K562 (cell line): ENCODE measurements around the gene ACER1. TPM values are rescaled to one million over a fixed set of nuclear protein-coding genes. Genes with fewer than 3 reads are reported as not detected.
A peak's percentile ranks its signal among the peaks of the same experiment; 100 is the strongest.

Experiments used
- ATF1 ChIP-seq, 2 experiments: fragments of 450-650 bp in 1 of 2; IDR thresholded peaks; 2 replicates each; pipeline ENCODE4 v1.6.1; 2016; ENCODE audit warnings: missing compliant biosample characterization in 1 of 2, missing genetic modification characterization in 1 of 2
- BHLHE40 ChIP-seq: IDR thresholded peaks from 2 replicates; pipeline ENCODE4 v1.6.1; 2011; ENCODE audit warnings: low read length, improper control_type of control experiment
- GABPA ChIP-seq: fragments of 200-800 bp; sonication (Bioruptor generic); conservative IDR thresholded peaks from 2 replicates; pipeline ENCODE4 v1.6.1; 2016; ENCODE audit warnings: low read depth, missing genetic modification characterization, missing compliant biosample characterization
- HMGN3 ChIP-seq: IDR thresholded peaks from 2 replicates; pipeline ENCODE4 v1.6.1; 2011; ENCODE audit warnings: borderline replicate concordance, low read depth, mild to moderate bottlenecking, mixed read lengths, low read length; ENCODE audit not compliant: insufficient read length; ENCODE audit errors: extremely low read depth
- WHSC1 ChIP-seq: IDR thresholded peaks from one replicate; pipeline ENCODE4 v1.6.1; 2012; ENCODE audit warnings: low read length, control low read depth, inconsistent platforms
- polyA plus RNA-seq, 8 experiments: library from polyadenylated mRNA; depleted of rRNA in 4 of 8; stranded (reverse) in 5 of 8; unstranded in 3 of 8; fragments of >200 nt; fragmentation: Nextera tagmentation in 2 of 8; fragmentation: Illumina TruSeq in 1 of 8; extraction: Ambion mirVana in 2 of 8; extraction: Trizol in 1 of 8; gene quantifications; 2 replicates each; pipeline versions ENCODE4 v1.2.1 to v1.2.3, GENCODE V29; 2011 to 2014; ENCODE audit warnings: inconsistent platforms in 1 of 8, missing spikeins in 1 of 8
- total RNA-seq, 7 experiments: library from RNA; depleted of rRNA in 6 of 7; stranded (reverse); fragments of >200 nt in 6 of 7; fragmentation: Illumina TruSeq in 2 of 7; extraction: Trizol in 2 of 7; gene quantifications; 2 replicates each; pipeline versions ENCODE4 v1.2.1 to v1.2.3, GENCODE V29; 2011 to 2021; ENCODE audit warnings: low replicate concordance in 1 of 7
- TF ChIP-seq, protein P1 (sequence below): fragments of 450-650 bp; IDR thresholded peaks from 2 replicates; pipeline ENCODE4 v1.6.1; 2016; ENCODE audit warnings: mild to moderate bottlenecking, moderate library complexity
- TF ChIP-seq, protein P2 (sequence below): fragments of 450-650 bp; IDR thresholded peaks from 2 replicates; pipeline ENCODE4 v1.6.1; 2016; ENCODE audit warnings: low read depth

The ACER1 gene
- total and polyA plus RNA-seq, 9 of the 15 experiments (the other 6 are each of a cell fraction or from before 2014, with no cell fraction given), result not detected

DNA sequence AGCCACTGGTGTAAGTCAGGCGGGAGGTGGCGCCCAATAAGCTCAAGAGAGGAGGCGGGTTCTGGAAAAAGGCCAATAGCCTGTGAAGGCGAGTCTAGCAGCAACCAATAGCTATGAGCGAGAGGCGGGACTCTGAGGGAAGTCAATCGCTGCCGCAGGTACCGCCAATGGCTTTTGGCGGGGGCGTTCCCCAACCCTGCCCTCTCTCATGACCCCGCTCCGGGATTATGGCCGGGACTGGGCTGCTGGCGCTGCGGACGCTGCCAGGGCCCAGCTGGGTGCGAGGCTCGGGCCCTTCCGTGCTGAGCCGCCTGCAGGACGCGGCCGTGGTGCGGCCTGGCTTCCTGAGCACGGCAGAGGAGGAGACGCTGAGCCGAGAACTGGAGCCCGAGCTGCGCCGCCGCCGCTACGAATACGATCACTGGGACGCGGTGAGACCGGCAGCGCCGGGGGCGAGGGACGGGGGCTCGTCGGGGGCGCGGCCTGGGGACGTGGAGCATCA lies 39.2 kb upstream of the ACER1 start, which contains the start of gene ALKBH7 (continued):
- TF ChIP-seq, protein P1, sequence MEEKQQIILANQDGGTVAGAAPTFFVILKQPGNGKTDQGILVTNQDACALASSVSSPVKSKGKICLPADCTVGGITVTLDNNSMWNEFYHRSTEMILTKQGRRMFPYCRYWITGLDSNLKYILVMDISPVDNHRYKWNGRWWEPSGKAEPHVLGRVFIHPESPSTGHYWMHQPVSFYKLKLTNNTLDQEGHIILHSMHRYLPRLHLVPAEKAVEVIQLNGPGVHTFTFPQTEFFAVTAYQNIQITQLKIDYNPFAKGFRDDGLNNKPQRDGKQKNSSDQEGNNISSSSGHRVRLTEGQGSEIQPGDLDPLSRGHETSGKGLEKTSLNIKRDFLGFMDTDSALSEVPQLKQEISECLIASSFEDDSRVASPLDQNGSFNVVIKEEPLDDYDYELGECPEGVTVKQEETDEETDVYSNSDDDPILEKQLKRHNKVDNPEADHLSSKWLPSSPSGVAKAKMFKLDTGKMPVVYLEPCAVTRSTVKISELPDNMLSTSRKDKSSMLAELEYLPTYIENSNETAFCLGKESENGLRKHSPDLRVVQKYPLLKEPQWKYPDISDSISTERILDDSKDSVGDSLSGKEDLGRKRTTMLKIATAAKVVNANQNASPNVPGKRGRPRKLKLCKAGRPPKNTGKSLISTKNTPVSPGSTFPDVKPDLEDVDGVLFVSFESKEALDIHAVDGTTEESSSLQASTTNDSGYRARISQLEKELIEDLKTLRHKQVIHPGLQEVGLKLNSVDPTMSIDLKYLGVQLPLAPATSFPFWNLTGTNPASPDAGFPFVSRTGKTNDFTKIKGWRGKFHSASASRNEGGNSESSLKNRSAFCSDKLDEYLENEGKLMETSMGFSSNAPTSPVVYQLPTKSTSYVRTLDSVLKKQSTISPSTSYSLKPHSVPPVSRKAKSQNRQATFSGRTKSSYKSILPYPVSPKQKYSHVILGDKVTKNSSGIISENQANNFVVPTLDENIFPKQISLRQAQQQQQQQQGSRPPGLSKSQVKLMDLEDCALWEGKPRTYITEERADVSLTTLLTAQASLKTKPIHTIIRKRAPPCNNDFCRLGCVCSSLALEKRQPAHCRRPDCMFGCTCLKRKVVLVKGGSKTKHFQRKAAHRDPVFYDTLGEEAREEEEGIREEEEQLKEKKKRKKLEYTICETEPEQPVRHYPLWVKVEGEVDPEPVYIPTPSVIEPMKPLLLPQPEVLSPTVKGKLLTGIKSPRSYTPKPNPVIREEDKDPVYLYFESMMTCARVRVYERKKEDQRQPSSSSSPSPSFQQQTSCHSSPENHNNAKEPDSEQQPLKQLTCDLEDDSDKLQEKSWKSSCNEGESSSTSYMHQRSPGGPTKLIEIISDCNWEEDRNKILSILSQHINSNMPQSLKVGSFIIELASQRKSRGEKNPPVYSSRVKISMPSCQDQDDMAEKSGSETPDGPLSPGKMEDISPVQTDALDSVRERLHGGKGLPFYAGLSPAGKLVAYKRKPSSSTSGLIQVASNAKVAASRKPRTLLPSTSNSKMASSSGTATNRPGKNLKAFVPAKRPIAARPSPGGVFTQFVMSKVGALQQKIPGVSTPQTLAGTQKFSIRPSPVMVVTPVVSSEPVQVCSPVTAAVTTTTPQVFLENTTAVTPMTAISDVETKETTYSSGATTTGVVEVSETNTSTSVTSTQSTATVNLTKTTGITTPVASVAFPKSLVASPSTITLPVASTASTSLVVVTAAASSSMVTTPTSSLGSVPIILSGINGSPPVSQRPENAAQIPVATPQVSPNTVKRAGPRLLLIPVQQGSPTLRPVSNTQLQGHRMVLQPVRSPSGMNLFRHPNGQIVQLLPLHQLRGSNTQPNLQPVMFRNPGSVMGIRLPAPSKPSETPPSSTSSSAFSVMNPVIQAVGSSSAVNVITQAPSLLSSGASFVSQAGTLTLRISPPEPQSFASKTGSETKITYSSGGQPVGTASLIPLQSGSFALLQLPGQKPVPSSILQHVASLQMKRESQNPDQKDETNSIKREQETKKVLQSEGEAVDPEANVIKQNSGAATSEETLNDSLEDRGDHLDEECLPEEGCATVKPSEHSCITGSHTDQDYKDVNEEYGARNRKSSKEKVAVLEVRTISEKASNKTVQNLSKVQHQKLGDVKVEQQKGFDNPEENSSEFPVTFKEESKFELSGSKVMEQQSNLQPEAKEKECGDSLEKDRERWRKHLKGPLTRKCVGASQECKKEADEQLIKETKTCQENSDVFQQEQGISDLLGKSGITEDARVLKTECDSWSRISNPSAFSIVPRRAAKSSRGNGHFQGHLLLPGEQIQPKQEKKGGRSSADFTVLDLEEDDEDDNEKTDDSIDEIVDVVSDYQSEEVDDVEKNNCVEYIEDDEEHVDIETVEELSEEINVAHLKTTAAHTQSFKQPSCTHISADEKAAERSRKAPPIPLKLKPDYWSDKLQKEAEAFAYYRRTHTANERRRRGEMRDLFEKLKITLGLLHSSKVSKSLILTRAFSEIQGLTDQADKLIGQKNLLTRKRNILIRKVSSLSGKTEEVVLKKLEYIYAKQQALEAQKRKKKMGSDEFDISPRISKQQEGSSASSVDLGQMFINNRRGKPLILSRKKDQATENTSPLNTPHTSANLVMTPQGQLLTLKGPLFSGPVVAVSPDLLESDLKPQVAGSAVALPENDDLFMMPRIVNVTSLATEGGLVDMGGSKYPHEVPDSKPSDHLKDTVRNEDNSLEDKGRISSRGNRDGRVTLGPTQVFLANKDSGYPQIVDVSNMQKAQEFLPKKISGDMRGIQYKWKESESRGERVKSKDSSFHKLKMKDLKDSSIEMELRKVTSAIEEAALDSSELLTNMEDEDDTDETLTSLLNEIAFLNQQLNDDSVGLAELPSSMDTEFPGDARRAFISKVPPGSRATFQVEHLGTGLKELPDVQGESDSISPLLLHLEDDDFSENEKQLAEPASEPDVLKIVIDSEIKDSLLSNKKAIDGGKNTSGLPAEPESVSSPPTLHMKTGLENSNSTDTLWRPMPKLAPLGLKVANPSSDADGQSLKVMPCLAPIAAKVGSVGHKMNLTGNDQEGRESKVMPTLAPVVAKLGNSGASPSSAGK, result no peak
- peak; percentile 58 for TF ChIP-seq GABPA
- peak; percentile 51 for TF ChIP-seq BHLHE40
- no peak for TF ChIP-seq ATF1 (CRISPR knock-in tag; IDR thresholded peaks at IDR 0.05)
- peak; percentile 89 for TF ChIP-seq ATF1 (tag; IDR thresholded peaks at IDR 0.05)
- TF ChIP-seq WHSC1, result no peak
- TF ChIP-seq HMGN3, result peak; percentile 20
- TF ChIP-seq, protein P2, sequence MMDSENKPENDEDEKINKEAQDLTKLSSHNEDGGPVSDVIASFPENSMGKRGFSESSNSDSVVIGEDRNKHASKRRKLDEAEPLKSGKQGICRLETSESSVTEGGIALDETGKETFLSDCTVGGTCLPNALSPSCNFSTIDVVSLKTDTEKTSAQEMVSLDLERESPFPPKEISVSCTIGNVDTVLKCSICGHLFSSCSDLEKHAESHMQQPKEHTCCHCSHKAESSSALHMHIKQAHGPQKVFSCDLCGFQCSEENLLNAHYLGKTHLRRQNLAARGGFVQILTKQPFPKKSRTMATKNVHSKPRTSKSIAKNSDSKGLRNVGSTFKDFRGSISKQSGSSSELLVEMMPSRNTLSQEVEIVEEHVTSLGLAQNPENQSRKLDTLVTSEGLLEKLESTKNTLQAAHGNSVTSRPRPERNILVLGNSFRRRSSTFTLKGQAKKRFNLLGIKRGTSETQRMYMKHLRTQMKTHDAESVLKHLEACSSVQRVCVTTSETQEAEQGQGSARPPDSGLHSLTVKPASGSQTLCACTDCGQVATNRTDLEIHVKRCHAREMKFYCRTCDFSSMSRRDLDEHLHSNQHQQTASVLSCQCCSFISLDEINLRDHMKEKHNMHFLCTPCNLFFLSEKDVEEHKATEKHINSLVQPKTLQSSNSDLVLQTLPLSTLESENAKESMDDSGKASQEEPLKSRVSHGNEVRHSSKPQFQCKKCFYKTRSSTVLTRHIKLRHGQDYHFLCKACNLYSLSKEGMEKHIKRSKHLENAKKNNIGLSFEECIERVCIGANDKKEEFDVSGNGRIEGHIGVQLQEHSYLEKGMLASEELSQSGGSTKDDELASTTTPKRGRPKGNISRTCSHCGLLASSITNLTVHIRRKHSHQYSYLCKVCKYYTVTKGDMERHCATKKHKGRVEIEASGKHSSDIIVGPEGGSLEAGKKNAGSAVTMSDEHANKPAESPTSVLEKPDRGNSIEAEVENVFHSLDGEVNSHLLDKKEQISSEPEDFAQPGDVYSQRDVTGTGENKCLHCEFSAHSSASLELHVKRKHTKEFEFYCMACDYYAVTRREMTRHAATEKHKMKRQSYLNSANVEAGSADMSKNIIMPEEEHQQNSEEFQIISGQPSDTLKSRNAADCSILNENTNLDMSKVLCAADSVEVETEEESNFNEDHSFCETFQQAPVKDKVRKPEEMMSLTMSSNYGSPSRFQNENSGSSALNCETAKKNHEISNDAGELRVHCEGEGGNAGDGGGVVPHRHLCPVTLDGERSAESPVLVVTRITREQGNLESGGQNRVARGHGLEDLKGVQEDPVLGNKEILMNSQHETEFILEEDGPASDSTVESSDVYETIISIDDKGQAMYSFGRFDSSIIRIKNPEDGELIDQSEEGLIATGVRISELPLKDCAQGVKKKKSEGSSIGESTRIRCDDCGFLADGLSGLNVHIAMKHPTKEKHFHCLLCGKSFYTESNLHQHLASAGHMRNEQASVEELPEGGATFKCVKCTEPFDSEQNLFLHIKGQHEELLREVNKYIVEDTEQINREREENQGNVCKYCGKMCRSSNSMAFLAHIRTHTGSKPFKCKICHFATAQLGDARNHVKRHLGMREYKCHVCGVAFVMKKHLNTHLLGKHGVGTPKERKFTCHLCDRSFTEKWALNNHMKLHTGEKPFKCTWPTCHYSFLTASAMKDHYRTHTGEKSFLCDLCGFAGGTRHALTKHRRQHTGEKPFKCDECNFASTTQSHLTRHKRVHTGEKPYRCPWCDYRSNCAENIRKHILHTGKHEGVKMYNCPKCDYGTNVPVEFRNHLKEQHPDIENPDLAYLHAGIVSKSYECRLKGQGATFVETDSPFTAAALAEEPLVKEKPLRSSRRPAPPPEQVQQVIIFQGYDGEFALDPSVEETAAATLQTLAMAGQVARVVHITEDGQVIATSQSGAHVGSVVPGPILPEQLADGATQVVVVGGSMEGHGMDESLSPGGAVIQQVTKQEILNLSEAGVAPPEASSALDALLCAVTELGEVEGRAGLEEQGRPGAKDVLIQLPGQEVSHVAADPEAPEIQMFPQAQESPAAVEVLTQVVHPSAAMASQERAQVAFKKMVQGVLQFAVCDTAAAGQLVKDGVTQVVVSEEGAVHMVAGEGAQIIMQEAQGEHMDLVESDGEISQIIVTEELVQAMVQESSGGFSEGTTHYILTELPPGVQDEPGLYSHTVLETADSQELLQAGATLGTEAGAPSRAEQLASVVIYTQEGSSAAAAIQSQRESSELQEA, result no peak
